NCI-H69 (cell line): Measurements from ENCODE around the gene SAA4.
"Not testable (repeated sequence)": the region's sequence is repeated elsewhere in the genome, so short reads cannot be mapped to it uniquely, and the experiment has no call there.

ENCODE experiments used
- DNase-seq: peaks from one replicate; lab custom pipeline; 2025; lab: John Stamatoyannopoulos, UW

SAA4 gene

DNA sequence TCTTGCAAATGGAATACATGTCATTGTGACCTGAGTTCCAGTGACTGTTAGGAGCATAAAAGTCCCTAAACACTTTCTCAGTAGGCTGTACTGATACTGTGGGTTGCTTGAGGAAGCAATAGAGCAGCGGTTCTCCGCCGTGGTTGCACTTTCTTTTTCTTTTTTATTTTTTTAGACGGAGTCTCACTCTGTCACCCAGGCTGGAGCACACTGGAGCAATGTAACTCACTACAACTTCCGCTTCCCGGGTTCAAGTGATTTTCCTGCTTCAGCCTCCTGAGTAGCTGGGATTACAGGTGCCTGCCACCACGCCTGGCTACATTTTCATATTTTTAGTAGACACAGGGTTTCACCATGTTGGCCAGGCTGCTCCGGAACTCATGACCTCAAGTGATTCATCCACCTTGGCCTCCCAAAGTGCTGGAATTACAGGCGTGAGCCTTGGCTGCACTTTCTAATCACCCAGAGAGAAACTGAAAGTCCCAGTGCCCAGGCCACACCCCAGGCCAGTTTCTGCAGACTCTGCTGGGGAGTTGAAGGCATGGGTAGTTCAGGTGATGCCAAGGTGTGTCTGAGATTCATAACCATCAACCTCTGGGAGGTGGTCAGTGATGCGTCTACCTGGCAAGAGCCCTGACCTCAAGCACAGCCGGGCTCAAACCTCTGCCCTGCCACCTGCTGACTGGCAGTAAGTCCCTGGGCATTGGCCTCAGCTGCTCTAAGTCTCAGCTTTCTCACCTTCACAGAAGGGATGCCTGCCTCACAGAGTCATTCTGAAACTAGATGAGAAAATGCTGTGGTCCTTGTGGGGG, 10.0 kb upstream of the SAA4 start:
- not testable (repeated sequence) for DNase-seq

- DNase-seq = no peak
These were observed 8.8 kb upstream of the SAA4 start for GRCh38 chr11:18245396-18245795.

- DNase-seq = peak; percentile 82
These were observed 7.3 kb upstream of the SAA4 start for GRCh38 chr11:18243783-18244362.

- DNase-seq = no peak
These were observed 3.1 kb upstream of the SAA4 start for GRCh38 chr11:18239655-18240054.

DNA sequence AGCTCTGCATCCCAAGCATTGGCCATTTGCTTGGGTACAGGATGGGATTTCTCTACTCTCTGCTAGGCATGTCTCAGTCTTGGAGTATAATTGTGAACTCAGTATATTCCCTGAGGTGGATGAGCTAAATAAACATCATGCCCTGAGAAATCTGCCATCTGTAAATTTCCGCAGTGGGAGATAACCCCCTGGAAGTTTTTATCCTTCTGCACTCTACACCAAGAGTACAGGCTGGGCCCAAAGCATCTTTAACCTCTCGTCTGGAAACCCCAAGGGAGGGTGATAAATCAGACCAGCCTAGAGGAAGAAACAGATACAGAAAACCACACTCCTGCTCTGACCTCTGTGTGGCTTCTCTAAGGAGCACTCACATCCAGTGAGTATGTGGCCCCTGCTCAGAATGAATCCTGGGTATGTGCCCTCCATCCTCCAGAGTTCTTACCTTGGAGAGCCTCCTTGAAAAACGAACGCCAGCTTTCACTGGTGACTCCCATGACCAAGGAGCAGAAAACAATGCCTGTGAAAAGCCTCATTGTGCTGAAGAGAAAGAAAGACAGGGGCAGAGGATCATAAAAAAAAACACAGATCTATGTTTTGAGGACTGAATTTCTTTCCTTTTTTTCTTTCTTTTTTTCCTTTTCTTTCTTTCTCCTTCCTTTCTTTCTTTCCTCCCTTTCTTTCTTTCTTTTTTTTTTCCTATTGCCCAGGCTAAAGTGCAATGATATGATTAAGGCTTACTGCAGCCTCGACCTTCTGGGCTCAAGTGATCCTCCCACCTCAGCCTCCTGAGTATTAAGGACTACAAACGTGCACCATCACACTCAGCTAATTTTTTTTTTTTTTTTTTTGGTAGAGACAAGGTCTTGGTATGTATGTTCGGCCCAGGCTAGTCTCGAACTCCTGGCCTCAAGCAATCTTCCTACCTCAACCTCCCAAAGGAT, 938 bp downstream of the SAA4 start:
- peak; percentile 16 for DNase-seq

GRCh38 chr11:18233912-18234311, 2.7 kb downstream of the SAA4 start:
- no peak for DNase-seq

- no peak for DNase-seq
These were observed 5.7 kb downstream of the SAA4 start for GRCh38 chr11:18230859-18231258.

- DNase-seq = no peak
These were observed 7.1 kb downstream of the SAA4 start for GRCh38 chr11:18229501-18229900.

DNA sequence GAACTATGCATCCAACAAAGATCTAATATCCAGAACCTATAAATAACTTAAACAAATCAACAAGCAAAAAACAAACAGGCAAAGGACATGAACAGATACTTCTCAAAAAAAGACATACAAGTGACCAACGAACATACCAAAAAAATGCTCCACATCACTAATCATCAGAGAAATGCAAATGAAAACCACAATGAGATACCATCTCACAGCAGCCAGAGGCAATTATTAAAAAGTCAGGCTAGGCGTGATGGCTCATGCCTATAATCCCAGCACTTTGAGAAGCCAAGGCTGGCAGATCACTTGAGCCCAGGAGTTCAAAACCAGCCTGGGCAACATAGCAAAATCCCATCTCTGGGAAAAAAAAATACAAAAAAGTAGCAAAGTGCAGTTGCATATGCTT, 10.7 kb downstream of the SAA4 start:
- no peak for DNase-seq

DNA sequence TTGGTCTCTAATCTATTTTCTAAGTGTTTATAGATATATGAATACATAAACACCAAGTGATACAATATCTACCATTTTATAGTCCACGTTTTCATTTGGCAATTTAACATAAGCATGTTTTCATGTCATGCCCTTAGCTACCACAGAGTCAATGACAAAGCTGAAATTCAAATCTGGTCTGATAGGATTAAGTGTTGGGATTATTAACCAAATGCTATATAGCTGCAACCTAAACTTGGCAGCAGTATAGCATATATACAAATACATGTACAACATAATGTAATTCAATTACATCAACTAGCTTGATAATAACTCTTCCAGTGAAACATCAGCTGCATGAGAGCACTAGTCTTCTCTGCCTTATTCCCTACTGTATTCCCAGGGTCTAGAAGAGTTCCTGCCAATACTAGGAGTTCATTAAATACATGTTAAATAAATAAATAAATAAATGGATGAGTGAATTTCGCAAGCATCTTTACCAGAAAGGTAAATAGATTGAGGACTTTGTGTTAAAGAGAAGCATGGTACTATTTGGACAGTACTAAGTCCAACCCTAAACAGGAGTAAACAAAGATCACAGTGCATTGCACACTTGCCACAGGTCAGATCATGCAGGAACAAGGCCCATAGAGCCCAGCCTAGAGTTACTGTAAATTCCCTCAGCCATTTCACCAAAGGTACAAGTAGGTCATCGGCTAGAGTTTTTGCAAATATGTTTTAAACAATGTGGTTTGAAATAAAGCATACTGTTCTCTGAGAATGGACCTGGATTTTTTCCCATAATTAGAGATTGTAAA, 12.8 kb downstream of the SAA4 start:
- no peak for DNase-seq

GRCh38 chr11:18222814-18223421, 13.7 kb downstream of the SAA4 start:
- DNase-seq = no peak

GRCh38 chr11:18221274-18221876, 15.2 kb downstream of the SAA4 start:
- DNase-seq = no peak

DNA sequence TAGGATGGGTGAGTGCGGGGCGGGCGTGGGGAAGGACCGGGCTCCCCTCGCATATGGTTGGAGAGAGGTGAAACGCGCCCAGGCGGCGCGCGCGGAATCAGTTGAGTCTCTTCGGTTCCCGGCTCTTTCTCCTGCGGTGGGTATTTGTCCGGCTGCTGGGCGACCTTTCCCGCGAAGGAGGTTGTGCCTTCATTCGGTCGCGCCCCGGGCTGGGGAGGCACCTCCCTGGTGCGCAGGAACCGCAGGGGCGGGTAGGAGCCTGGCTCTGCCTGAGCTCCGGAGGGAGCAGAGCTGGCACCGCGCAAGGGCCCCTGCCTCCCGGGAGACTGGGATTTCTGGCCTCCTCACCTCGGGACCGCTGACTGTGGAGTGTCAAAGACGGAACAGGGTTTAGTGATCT, 27.5 kb downstream of the SAA4 start:
- no peak for DNase-seq

DNA sequence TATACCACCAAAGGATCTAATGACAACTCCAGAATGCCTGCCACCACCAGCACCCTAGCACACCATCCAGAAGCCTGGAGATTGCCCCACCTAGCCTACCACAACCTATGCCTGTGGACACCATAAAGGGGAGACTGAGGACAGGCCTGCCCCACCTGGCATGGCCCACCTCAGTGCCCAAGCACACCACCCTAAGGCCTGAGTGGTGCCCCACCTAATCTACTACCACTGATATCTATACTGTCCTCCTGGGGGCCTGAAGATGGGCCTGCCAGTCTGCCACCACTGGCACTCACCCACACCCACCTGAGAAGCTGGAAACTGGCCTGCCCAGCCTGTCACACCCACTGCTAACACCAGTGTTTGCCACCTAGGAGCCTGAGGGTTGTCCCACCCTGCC, 31.8 kb downstream of the SAA4 start:
- DNase-seq = no peak

- no peak for DNase-seq
These were observed 32.4 kb downstream of the SAA4 start for GRCh38 chr11:18204220-18204619.

GRCh38 chr11:18203723-18204122, 32.9 kb downstream of the SAA4 start:
- peak; percentile 59 for DNase-seq

GRCh38 chr11:18197738-18198137, 38.9 kb downstream of the SAA4 start:
- not testable (repeated sequence) for DNase-seq

- no peak for DNase-seq
These were observed 40.1 kb downstream of the SAA4 start for GRCh38 chr11:18196532-18196931.

- peak; percentile 61 for DNase-seq
These were observed 43.6 kb downstream of the SAA4 start for GRCh38 chr11:18193010-18193409.

GRCh38 chr11:18191376-18191775, 45.2 kb downstream of the SAA4 start:
- DNase-seq = no peak
